GM19351 (cell line): ENCODE data around the gene EXOC4.

ENCODE experiments used
- ATAC-seq: cut with Tn5 transposase; IDR thresholded peaks from one replicate; pipeline ENCODE4 v1.9.1; 2021; ENCODE audit warnings: mild to moderate bottlenecking, moderate library complexity; ENCODE audit not compliant: unreplicated experiment

Gene EXOC4

GRCh38 chr7:133654547-133654946 is 401.7 kb downstream of the EXOC4 start:
- ATAC-seq: no peak

- no peak for ATAC-seq
These were observed 409.4 kb downstream of the EXOC4 start for GRCh38 chr7:133662276-133662675.

GRCh38 chr7:133662830-133663229 is 410.0 kb downstream of the EXOC4 start:
- ATAC-seq: no peak

- no peak for ATAC-seq
These were observed 411.6 kb downstream of the EXOC4 start for GRCh38 chr7:133664528-133664927.

GRCh38 chr7:133668296-133669060 is 415.6 kb downstream of the EXOC4 start:
- ATAC-seq: no peak

- no peak for ATAC-seq
These were observed 416.2 kb downstream of the EXOC4 start for GRCh38 chr7:133669061-133669455.

- no peak for ATAC-seq
These were observed 417.4 kb downstream of the EXOC4 start for GRCh38 chr7:133670250-133670649.

GRCh38 chr7:133672866-133673265 is 420.0 kb downstream of the EXOC4 start:
- no peak for ATAC-seq

- no peak for ATAC-seq
These were observed 421.3 kb downstream of the EXOC4 start for GRCh38 chr7:133674079-133674763.

- no peak for ATAC-seq
These were observed 422.8 kb downstream of the EXOC4 start for GRCh38 chr7:133675510-133676218.

GRCh38 chr7:133676805-133677370 is 424.0 kb downstream of the EXOC4 start:
- ATAC-seq: no peak

GRCh38 chr7:133678137-133678814 is 425.4 kb downstream of the EXOC4 start:
- no peak for ATAC-seq

GRCh38 chr7:133679977-133680376 is 427.1 kb downstream of the EXOC4 start:
- no peak for ATAC-seq

- ATAC-seq: no peak
These were observed 428.7 kb downstream of the EXOC4 start for GRCh38 chr7:133681529-133681928.

GRCh38 chr7:133682364-133683181 is 429.7 kb downstream of the EXOC4 start:
- no peak for ATAC-seq

- no peak for ATAC-seq
These were observed 430.2 kb downstream of the EXOC4 start for GRCh38 chr7:133683182-133683454.

- ATAC-seq: no peak
These were observed 435.8 kb downstream of the EXOC4 start for GRCh38 chr7:133688483-133689239.

- ATAC-seq: no peak
These were observed 437.9 kb downstream of the EXOC4 start for GRCh38 chr7:133690740-133691139.

- ATAC-seq: no peak
These were observed 439.1 kb downstream of the EXOC4 start for GRCh38 chr7:133691727-133692610.
